BE2C (cell line): ENCODE data around the gene SEPTIN5.

Experiments
- DNase-seq: peaks from one replicate; pipeline ENCODE4 v3.0.0-alpha.2; 2020
- H3K27me3 ChIP-seq: fragments of 250-450 bp; sonication (Bioruptor Pico); 2 replicates; pipeline ENCODE4 v1.5.1; 2020; ENCODE audit warnings: mild to moderate bottlenecking
- H3K36me3 ChIP-seq: fragments of 250-450 bp; sonication (Bioruptor Pico); 2 replicates; pipeline ENCODE4 v1.5.1; 2020; ENCODE audit warnings: mild to moderate bottlenecking
- H3K4me1 ChIP-seq: fragments of 250-450 bp; sonication (Bioruptor Pico); 2 replicates; pipeline ENCODE4 v1.5.1; 2020
- H3K4me3 ChIP-seq: 2 replicates; pipeline ENCODE4 v1.5.1; 2011; ENCODE audit warnings: low read depth, low read length
- H3K9me3 ChIP-seq: fragments of 250-450 bp; sonication (Bioruptor Pico); 2 replicates; pipeline ENCODE4 v1.5.1; 2020
- CTCF ChIP-seq: IDR thresholded peaks from 2 replicates; pipeline ENCODE4 v1.5.1; 2012; ENCODE audit warnings: mild to moderate bottlenecking, low read depth, low read length

The SEPTIN5 gene

DNA sequence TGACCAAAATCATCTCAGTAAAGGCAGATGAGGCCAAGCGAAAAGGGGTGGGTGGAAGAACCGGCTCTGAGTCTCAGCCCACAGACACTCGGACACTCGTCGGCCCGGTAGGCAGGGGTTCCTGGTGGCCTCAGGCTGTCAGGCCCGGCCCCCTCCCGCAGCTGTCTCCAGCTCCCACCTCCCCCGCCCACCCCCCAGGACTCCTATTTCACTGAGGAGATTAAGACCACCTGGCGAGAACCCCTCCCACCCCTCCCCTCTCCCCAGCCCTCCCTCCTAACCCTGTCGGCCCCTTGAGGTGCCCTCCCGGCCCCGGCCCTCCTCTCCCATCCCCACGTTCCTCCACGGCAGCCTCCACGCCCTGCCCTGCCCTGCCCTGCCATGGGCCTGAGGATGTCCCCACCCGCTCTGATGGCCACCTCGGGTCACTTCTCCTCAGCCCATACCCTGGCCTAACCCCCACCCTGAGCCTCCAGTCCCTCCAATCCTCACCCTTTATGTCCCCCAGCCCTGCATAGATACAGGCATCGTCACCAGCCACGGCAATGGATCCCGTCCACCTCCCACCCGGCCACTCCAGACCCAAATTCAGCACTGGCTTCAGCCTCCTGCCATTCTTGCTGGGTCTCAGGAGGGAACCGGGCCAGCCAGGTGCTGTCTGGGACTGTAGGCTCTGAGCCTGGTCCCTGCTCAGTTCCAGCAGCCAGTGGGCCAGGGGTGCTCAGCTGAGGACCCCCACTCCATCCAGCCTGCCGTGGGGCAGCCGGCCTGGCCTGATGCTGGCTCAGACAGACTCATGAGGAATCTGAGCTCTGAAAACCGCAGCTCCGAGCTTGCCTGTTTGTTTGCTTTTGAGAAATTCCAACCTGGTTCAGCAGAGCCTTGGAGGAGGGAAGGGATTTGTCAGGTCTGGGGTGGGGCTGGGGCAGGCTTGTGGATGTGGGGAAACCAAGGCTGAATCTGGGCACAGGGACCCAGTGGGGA, 36.5 kb downstream of the SEPTIN5 start:
- Histone ChIP-seq H3K9me3 (no peaks in the 10 kb centered on the region), H3K27me3 (peaks cover 25% of the 10 kb centered on the region), H3K4me1 (peaks cover 4% of the 10 kb centered on the region; the same call in 1 of the 2 replicates), H3K36me3 (no peaks in the 10 kb centered on the region), H3K4me3 (no peak overlapping the region)
- TF ChIP-seq CTCF: no peak
- DNase-seq: no peak

- no peak for TF ChIP-seq CTCF
- Histone ChIP-seq H3K36me3 (no peaks in the 10 kb centered on the region), H3K27me3 (peaks cover 34% of the 10 kb centered on the region), H3K4me1 (no peaks in the 10 kb centered on the region), H3K4me3 (no peak overlapping the region), H3K9me3 (no peaks in the 10 kb centered on the region)
- DNase-seq: no peak
Observed at GRCh38 chr22:19751497-19752245, 37.4 kb downstream of the SEPTIN5 start.

DNA sequence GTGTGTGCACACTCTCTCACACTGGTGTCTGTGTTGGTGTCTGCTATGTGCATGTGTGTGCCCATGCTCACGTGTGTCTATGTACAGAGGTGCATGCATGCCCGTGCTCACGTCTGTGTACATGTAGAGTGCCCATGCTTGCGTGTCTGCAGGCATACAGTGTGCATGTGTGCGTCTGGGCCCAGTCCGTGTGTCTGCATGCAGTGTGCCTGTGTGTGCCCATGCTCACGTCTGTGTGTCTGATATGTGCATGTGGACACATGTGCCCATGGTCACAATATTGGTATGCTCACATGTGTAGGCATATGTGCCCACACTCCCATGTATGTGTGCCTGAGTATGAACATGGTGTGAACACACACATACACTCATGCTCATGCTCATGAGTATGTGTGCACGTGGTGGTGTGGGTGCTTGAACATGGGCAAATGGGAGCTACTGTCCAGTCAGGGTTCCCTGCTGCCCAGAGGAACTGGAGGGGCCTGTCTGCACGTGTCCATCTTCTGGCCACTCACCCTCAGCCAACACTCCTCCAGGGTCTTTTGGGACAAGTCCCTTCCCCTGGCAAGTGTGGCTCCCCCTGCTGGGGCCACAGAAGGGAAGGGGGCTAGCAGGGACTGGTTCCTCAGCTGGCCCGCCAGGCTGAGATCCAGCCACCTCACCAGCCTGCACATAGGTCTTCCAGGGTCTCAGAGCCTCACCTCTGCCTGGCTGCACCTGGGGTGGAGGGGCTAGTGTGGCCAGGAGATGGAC, 39.0 kb downstream of the SEPTIN5 start:
- Histone ChIP-seq H3K4me3 (no peak overlapping the region), H3K36me3 (no peaks in the 10 kb centered on the region), H3K9me3 (no peaks in the 10 kb centered on the region), H3K27me3 (peaks cover 50% of the 10 kb centered on the region), H3K4me1 (no peaks in the 10 kb centered on the region)
- no peak for DNase-seq
- TF ChIP-seq CTCF: peak; percentile 45

DNA sequence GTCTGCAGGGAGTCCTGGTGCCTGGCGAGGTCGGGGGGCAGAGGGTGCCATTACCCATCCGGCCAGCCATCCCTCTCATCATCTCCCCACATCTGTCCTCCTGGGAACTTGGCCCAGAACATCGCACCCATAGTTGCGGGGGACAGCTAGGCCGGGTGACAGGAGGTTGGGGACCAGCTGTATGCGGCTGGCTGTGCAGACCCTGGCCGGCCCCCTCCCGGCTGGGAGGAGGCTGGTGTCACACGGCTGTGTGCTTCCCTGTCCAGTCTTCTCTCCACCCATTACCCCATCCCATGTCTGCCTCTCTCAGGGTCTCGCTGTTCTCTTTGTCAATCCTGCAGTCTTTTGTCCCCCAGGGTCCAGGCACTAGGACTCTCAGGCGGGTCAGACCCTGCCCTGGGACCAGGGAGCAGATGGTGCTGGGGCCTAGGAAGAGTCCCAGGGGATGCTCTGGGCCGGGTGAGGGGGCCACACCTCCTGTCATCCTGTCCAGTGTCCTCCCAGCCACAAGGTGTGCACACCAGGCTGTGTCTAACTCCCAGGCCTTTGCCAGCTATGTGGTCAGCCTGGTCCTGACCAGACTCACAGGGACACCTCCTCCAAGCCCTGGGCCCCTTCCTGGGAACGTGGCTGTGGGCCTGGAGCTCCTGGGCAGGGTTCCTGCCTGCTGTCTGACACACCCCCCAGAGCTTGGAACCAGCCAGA, 39.8 kb downstream of the SEPTIN5 start:
- Histone ChIP-seq H3K36me3 (no peaks in the 10 kb centered on the region), H3K9me3 (no peaks in the 10 kb centered on the region), H3K4me3 (no peak overlapping the region), H3K27me3 (peaks cover 59% of the 10 kb centered on the region), H3K4me1 (no peaks in the 10 kb centered on the region)
- TF ChIP-seq CTCF: no peak
- DNase-seq: no peak

DNA sequence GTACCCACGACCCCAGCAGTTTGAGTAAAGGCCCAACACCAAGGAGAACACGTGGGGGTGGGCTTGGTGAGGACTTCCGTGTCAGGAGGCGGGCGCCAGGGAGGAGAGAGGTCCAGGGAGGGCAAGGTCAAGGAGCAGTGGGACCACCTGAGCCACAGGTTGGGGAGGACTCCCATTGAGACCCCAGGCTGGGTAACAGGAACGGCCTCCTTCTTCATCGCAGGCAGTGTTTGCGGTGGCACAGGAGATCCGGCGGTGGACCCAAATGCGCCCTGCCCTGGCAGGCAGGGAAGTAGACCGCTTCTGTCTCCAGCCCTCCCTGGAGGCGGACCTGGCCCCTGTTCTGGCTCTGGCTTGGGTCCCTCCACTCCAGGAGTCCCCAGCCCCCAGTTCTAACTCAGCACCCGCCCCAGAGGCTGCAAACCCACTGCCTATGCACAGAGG, 40.4 kb downstream of the SEPTIN5 start:
- TF ChIP-seq CTCF: no peak
- no peak for DNase-seq
- Histone ChIP-seq H3K9me3 (no peaks in the 10 kb centered on the region), H3K4me1 (no peaks in the 10 kb centered on the region), H3K27me3 (peaks cover 64% of the 10 kb centered on the region), H3K4me3 (no peak overlapping the region), H3K36me3 (no peaks in the 10 kb centered on the region)
